ENCODE results near the gene LIMD2.

LIMD2 gene

DNA sequence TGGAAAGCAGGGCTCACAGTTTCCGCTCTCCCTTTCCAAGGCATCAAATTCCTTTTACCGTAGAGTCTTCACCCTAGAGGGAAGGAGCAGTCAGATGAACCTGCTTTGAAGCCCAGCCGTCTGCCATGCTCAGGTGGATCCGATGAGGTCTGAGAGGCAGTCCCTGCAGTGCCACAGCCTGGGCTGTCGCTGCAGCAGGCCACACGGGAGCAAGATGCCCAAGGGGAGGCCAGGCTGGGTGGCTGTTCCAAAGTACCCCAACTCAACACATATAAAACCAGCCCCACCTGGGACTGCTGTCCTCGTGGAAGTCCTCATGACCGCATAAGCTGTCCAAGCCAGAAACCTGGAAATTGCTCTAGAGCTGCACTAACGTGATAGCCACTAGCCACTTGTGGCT lies 4.9 kb upstream of the LIMD2 start (continued):
- TF ChIP-seq, protein P1, sequence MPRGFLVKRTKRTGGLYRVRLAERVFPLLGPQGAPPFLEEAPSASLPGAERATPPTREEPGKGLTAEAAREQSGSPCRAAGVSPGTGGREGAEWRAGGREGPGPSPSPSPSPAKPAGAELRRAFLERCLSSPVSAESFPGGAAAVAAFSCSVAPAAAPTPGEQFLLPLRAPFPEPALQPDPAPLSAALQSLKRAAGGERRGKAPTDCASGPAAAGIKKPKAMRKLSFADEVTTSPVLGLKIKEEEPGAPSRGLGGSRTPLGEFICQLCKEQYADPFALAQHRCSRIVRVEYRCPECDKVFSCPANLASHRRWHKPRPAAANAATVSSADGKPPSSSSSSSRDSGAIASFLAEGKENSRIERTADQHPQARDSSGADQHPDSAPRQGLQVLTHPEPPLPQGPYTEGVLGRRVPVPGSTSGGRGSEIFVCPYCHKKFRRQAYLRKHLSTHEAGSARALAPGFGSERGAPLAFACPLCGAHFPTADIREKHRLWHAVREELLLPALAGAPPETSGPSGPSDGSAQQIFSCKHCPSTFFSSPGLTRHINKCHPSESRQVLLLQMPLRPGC (tag by site-specific recombination; IDR thresholded peaks at IDR 0.05), result no peak
- TF ChIP-seq, protein P2, sequence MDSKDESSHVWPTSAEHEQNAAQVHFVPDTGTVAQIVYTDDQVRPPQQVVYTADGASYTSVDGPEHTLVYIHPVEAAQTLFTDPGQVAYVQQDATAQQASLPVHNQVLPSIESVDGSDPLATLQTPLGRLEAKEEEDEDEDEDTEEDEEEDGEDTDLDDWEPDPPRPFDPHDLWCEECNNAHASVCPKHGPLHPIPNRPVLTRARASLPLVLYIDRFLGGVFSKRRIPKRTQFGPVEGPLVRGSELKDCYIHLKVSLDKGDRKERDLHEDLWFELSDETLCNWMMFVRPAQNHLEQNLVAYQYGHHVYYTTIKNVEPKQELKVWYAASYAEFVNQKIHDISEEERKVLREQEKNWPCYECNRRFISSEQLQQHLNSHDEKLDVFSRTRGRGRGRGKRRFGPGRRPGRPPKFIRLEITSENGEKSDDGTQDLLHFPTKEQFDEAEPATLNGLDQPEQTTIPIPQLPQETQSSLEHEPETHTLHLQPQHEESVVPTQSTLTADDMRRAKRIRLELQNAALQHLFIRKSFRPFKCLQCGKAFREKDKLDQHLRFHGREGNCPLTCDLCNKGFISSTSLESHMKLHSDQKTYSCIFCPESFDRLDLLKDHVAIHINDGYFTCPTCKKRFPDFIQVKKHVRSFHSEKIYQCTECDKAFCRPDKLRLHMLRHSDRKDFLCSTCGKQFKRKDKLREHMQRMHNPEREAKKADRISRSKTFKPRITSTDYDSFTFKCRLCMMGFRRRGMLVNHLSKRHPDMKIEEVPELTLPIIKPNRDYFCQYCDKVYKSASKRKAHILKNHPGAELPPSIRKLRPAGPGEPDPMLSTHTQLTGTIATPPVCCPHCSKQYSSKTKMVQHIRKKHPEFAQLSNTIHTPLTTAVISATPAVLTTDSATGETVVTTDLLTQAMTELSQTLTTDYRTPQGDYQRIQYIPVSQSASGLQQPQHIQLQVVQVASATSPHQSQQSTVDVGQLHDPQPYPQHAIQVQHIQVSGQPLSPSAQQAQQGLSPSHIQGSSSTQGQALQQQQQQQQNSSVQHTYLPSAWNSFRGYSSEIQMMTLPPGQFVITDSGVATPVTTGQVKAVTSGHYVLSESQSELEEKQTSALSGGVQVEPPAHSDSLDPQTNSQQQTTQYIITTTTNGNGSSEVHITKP (tag by site-specific recombination; IDR thresholded peaks at IDR 0.05), result no peak
- TF ChIP-seq ZNF175 (tag by site-specific recombination; IDR thresholded peaks at IDR 0.05) (no peak), KLF7 (tag by site-specific recombination; IDR thresholded peaks at IDR 0.05; ENCODE audit: borderline replicate concordance) (no peak), ZNF433 (tag by site-specific recombination; IDR thresholded peaks at IDR 0.05; ENCODE audit: low read depth) (no peak)

DNA sequence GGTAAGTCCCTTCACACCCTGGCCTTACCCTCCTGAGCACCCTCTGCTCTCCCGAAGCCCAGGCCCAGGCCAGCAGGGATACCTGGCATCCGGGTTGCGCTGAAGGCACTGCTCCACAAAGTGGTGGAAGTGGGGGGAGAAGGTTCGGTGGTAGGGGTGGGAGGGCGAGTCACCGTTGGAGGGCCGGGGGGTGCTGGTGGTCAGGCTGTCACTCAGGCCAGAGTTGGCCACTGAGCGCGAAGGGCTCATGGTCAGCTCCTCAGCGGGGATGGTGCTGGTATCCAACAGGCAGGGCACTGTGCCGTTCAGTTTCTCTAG lies 4.3 kb upstream of the LIMD2 start:
- Histone ChIP-seq H3K27ac (ENCODE audit: extremely low read depth, low read depth, low read length) (no peak overlapping the region), H3K36me3 (ENCODE audit: control insufficient read depth in 2 of 2, insufficient read depth in 1 of 2, low read length in 2 of 2) (peaks cover 7 to 62% of the 10 kb centered on the region in 2 experiments), H3K9me3 (ENCODE audit: control insufficient read depth, insufficient read depth, low read depth, low read length) (no peaks in the 10 kb centered on the region), H3K4me3 (ENCODE audit: low read depth, low read length) (no peak overlapping the region), H3K4me1 (ENCODE audit: control insufficient read depth, insufficient read depth, low read length) (no peaks in the 10 kb centered on the region)
- ChIA-PET POLR2A (no interaction called here), CTCF (no interaction called here)
- TF ChIP-seq, protein P3, sequence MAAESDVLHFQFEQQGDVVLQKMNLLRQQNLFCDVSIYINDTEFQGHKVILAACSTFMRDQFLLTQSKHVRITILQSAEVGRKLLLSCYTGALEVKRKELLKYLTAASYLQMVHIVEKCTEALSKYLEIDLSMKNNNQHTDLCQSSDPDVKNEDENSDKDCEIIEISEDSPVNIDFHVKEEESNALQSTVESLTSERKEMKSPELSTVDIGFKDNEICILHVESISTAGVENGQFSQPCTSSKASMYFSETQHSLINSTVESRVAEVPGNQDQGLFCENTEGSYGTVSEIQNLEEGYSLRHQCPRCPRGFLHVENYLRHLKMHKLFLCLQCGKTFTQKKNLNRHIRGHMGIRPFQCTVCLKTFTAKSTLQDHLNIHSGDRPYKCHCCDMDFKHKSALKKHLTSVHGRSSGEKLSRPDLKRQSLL (tag by site-specific recombination; IDR thresholded peaks at IDR 0.05), result no peak
- TF ChIP-seq, protein P4, sequence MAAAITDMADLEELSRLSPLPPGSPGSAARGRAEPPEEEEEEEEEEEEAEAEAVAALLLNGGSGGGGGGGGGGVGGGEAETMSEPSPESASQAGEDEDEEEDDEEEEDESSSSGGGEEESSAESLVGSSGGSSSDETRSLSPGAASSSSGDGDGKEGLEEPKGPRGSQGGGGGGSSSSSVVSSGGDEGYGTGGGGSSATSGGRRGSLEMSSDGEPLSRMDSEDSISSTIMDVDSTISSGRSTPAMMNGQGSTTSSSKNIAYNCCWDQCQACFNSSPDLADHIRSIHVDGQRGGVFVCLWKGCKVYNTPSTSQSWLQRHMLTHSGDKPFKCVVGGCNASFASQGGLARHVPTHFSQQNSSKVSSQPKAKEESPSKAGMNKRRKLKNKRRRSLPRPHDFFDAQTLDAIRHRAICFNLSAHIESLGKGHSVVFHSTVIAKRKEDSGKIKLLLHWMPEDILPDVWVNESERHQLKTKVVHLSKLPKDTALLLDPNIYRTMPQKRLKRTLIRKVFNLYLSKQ (tag by site-specific recombination; IDR thresholded peaks at IDR 0.05; ENCODE audit: borderline replicate concordance), result no peak
- TF ChIP-seq, protein P5, sequence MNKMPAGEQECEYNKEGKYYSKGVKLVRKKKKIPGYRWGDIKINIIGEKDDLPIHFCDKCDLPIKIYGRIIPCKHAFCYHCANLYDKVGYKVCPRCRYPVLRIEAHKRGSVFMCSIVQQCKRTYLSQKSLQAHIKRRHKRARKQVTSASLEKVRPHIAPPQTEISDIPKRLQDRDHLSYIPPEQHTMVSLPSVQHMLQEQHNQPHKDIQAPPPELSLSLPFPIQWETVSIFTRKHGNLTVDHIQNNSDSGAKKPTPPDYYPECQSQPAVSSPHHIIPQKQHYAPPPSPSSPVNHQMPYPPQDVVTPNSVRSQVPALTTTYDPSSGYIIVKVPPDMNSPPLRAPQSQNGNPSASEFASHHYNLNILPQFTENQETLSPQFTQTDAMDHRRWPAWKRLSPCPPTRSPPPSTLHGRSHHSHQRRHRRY (tag by site-specific recombination; IDR thresholded peaks at IDR 0.05), result no peak
- no peak for TF ChIP-seq ZFP69B (tag by site-specific recombination; IDR thresholded peaks at IDR 0.05)
- TF ChIP-seq ZFP41 (tag by site-specific recombination; IDR thresholded peaks at IDR 0.05; ENCODE audit: borderline replicate concordance), result no peak
- TF ChIP-seq, protein P6, sequence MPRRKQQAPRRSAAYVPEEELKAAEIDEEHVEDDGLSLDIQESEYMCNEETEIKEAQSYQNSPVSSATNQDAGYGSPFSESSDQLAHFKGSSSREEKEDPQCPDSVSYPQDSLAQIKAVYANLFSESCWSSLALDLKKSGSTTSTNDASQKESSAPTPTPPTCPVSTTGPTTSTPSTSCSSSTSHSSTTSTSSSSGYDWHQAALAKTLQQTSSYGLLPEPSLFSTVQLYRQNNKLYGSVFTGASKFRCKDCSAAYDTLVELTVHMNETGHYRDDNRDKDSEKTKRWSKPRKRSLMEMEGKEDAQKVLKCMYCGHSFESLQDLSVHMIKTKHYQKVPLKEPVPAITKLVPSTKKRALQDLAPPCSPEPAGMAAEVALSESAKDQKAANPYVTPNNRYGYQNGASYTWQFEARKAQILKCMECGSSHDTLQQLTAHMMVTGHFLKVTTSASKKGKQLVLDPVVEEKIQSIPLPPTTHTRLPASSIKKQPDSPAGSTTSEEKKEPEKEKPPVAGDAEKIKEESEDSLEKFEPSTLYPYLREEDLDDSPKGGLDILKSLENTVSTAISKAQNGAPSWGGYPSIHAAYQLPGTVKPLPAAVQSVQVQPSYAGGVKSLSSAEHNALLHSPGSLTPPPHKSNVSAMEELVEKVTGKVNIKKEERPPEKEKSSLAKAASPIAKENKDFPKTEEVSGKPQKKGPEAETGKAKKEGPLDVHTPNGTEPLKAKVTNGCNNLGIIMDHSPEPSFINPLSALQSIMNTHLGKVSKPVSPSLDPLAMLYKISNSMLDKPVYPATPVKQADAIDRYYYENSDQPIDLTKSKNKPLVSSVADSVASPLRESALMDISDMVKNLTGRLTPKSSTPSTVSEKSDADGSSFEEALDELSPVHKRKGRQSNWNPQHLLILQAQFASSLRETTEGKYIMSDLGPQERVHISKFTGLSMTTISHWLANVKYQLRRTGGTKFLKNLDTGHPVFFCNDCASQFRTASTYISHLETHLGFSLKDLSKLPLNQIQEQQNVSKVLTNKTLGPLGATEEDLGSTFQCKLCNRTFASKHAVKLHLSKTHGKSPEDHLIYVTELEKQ (tag by site-specific recombination; IDR thresholded peaks at IDR 0.05; ENCODE audit: borderline replicate concordance), result no peak
- TF ChIP-seq ZFP37 (tag by site-specific recombination; IDR thresholded peaks at IDR 0.05), result no peak
- TF ChIP-seq RBAK (tag by site-specific recombination; IDR thresholded peaks at IDR 0.05), result no peak
- no peak for TF ChIP-seq ZNF132 (tag by site-specific recombination; IDR thresholded peaks at IDR 0.05; ENCODE audit: borderline replicate concordance)
- no peak for TF ChIP-seq MYNN (tag by site-specific recombination; IDR thresholded peaks at IDR 0.05; ENCODE audit: borderline replicate concordance)
- TF ChIP-seq, protein P7, sequence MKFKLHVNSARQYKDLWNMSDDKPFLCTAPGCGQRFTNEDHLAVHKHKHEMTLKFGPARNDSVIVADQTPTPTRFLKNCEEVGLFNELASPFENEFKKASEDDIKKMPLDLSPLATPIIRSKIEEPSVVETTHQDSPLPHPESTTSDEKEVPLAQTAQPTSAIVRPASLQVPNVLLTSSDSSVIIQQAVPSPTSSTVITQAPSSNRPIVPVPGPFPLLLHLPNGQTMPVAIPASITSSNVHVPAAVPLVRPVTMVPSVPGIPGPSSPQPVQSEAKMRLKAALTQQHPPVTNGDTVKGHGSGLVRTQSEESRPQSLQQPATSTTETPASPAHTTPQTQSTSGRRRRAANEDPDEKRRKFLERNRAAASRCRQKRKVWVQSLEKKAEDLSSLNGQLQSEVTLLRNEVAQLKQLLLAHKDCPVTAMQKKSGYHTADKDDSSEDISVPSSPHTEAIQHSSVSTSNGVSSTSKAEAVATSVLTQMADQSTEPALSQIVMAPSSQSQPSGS (tag by site-specific recombination; IDR thresholded peaks at IDR 0.05; ENCODE audit: low read depth), result no peak
- no peak for TF ChIP-seq ZNF37A (tag by site-specific recombination; IDR thresholded peaks at IDR 0.05)
- no peak for TF ChIP-seq WT1 (tag by site-specific recombination; IDR thresholded peaks at IDR 0.05)
- no peak for TF ChIP-seq ZNF664 (tag by site-specific recombination; IDR thresholded peaks at IDR 0.05)
- TF ChIP-seq ZNF623 (tag by site-specific recombination; IDR thresholded peaks at IDR 0.05), result no peak
- TF ChIP-seq ZNF335 (tag by site-specific recombination; conservative IDR thresholded peaks at IDR 0.05), result no peak
